GM13976 (cell line): ENCODE results near the gene SNX8.

Source experiments
- DNase-seq: peaks from one replicate; pipeline ENCODE4 v3.0.0; 2012; ENCODE audit warnings: low spot score
- CTCF ChIP-seq: IDR thresholded peaks from 2 replicates; pipeline ENCODE4 v1.5.1; 2012; ENCODE audit warnings: borderline replicate concordance, mild to moderate bottlenecking; ENCODE audit not compliant: insufficient read depth; ENCODE audit errors: extremely low read depth, missing control alignments, control extremely low read depth
- in situ Hi-C: fragments of 300-500 bp; cut with MboI; formaldehyde crosslinking; loops from one replicate; pipeline ENCODE4 v1.12.0; 2022; ENCODE audit warnings: low sequenced_read_pairs, mixed read lengths, inconsistent platforms; ENCODE audit not compliant: unreplicated experiment

SNX8 gene

GRCh38 chr7:2225830-2226229 is 88.4 kb downstream of the SNX8 start:
- in situ Hi-C loops, result no loop called here
- TF ChIP-seq CTCF, result no peak
- DNase-seq, result no peak

GRCh38 chr7:2225336-2225735 is 88.9 kb downstream of the SNX8 start:
- DNase-seq, result no peak
- in situ Hi-C loops, result no loop called here
- TF ChIP-seq CTCF, result no peak

GRCh38 chr7:2224934-2225333 is 89.3 kb downstream of the SNX8 start:
- TF ChIP-seq CTCF, result no peak
- in situ Hi-C loops, result no loop called here
- DNase-seq, result no peak

GRCh38 chr7:2224491-2224928 is 89.7 kb downstream of the SNX8 start:
- TF ChIP-seq CTCF, result no peak
- DNase-seq, result no peak
- in situ Hi-C loops, result no loop called here

- in situ Hi-C loops, result no loop called here
- no peak for TF ChIP-seq CTCF
- no peak for DNase-seq
Observed at GRCh38 chr7:2223321-2223720, 90.9 kb downstream of the SNX8 start.

GRCh38 chr7:2222516-2222915 is 91.7 kb downstream of the SNX8 start:
- in situ Hi-C loops, result no loop called here
- no peak for DNase-seq
- TF ChIP-seq CTCF, result no peak

GRCh38 chr7:2220954-2221353 is 93.3 kb downstream of the SNX8 start:
- in situ Hi-C loops, result no loop called here
- TF ChIP-seq CTCF, result no peak
- no peak for DNase-seq
